ENCODE results near the gene NTNG2.

Gene NTNG2

DNA sequence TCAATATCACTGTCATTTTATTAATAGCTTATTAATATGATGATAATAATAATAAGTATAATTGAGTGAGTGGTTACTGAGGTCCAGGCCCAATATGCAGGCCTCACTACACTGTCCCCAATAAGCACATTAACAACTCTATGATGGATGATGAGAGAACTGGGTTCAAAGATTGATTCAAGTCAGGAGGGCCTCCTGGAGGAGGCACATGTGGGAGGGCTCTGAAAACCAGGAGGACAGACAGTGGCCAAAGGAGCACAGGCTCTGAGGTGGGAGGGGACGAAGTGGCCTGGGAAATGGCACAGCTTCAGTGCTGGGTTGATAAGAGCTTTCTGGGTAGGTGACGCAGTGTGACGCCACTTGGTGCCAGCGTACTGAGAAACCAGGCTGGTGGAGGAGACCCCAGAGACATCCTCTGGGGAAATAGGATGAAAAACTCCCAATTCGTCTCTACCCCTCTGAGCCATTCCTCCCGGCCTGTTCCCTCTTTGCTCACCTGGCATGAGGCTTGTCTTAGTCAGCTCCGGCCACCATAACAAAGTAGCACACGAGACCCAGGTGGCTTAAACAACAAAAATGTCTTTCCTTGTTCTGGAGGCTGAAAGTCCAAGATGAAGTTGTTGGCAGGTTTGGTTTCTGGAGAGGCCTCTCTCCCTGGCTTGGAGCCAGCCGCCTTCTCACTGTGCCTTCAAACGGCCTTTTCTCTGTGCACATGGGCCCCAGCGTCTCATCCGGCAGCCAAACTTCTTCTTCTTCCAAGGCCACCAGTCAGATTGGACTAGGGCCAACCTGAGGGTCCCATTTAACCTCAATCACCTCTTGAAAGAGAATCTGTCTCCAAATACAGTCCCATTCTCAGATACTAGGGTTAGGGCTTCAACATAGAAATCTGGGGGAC is 31.6 kb downstream of the NTNG2 start:
- Mint-ChIP-seq H3K27ac (no peak overlapping the region), H3K36me3 (ENCODE audit: low read depth) (no peaks in the 10 kb centered on the region), H3K4me3 (no peak overlapping the region), H3K27me3 (ENCODE audit: low read depth) (peaks cover 11% of the 10 kb centered on the region), H3K4me1 (peaks cover 7% of the 10 kb centered on the region), H3K9me3 (no peaks in the 10 kb centered on the region)
- no peak for TF ChIP-seq CTCF (IDR thresholded peaks at IDR 0.05; ENCODE audit: unreplicated experiment in 3 of 3)

DNA sequence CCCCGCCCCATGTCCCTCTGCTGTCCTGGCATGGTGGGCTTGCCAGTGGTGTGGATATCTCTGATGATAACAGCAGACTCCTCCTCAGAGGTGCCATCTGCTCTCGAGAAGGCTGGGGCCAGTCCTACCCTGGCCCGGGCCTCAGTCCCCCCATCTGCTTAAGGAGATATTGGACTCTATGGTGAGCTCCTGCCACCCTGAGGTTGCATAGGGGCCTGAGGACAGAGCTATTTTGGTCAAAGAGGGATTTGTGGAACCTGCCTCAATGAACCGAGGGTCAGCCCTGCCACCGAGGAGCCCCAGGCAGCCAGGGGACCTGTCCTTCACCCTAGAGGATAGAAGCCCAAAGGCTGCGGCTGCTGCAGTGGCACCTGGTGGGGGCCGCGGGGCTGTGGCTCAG is 32.6 kb downstream of the NTNG2 start:
- no peak for TF ChIP-seq CTCF (IDR thresholded peaks at IDR 0.05; ENCODE audit: unreplicated experiment in 3 of 3)
- Mint-ChIP-seq H3K27me3 (ENCODE audit: low read depth) (peaks cover 13% of the 10 kb centered on the region), H3K4me1 (peaks cover 7% of the 10 kb centered on the region), H3K27ac (no peak overlapping the region), H3K4me3 (no peak overlapping the region), H3K9me3 (no peaks in the 10 kb centered on the region), H3K36me3 (ENCODE audit: low read depth) (no peaks in the 10 kb centered on the region)

DNA sequence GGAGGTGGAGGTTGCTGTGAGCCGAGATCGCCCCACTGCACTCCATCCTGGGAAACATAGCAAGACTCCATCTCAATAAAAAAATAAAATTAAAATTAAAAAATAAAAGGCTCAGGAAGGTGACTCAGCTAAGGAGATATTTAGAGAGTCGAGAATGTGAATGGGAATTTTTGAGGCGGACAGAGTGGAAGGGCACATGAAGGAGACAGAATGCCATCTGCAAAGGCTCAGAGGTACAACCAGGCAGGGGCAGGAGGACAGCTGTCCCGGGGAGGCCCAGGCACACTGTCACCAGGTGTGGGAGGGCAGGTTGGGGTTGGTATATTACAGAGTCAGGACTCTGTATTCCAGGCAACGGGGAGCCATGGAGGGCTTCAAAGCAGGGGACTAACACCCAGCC is 35.5 kb downstream of the NTNG2 start:
- peaks cover 24% of the 10 kb centered on the region for H3K27me3 Mint-ChIP-seq (ENCODE audit: low read depth)
- peaks cover 7% of the 10 kb centered on the region for H3K4me1 Mint-ChIP-seq
- no peak for TF ChIP-seq CTCF (IDR thresholded peaks at IDR 0.05; ENCODE audit: unreplicated experiment in 3 of 3)
- no peak overlapping the region for H3K27ac Mint-ChIP-seq
- H3K36me3 Mint-ChIP-seq (ENCODE audit: low read depth), result no peaks in the 10 kb centered on the region
- H3K9me3 Mint-ChIP-seq, result no peaks in the 10 kb centered on the region
- no peak overlapping the region for H3K4me3 Mint-ChIP-seq

DNA sequence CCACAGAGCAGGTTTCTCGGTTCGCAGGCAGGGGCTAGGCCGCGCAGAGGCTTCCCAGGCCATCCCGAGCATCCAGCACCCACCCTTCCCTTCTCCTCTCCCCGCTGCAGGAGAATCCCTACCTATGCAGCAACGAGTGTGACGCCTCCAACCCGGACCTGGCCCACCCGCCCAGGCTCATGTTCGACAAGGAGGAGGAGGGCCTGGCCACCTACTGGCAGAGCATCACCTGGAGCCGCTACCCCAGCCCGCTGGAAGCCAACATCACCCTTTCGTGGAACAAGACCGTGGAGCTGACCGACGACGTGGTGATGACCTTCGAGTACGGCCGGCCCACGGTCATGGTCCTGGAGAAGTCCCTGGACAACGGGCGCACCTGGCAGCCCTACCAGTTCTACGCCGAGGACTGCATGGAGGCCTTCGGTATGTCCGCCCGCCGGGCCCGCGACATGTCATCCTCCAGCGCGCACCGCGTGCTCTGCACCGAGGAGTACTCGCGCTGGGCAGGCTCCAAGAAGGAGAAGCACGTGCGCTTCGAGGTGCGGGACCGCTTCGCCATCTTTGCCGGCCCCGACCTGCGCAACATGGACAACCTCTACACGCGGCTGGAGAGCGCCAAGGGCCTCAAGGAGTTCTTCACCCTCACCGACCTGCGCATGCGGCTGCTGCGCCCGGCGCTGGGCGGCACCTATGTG is 36.1 kb downstream of the NTNG2 start:
- Mint-ChIP-seq H3K4me1 (no peaks in the 10 kb centered on the region), H3K4me3 (no peak overlapping the region), H3K27me3 (ENCODE audit: low read depth) (peaks cover 30% of the 10 kb centered on the region), H3K9me3 (no peaks in the 10 kb centered on the region), H3K27ac (no peak overlapping the region), H3K36me3 (ENCODE audit: low read depth) (no peaks in the 10 kb centered on the region)
- TF ChIP-seq CTCF (IDR thresholded peaks at IDR 0.05; ENCODE audit: unreplicated experiment in 3 of 3), result no peak

DNA sequence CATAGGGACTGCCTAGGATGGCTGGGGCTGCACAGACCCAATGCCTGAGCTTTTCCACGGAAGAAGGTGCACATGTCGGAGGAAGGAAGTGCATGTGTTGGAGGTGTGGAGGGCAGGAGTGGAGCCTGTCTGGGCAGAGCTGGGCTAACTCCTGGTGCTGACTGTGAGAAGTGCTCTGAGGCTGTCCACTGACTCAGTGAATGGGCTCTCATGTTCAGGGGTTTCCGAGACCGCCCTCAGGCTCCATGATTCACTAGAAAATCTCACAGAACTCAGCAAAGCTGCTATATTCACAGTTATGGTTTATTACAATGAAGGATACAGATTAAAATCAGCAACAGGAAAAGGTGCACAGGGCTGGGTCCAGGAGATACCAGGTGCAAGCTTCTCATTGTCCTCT is 37.2 kb downstream of the NTNG2 start:
- no peak for TF ChIP-seq CTCF (IDR thresholded peaks at IDR 0.05; ENCODE audit: unreplicated experiment in 3 of 3)
- Mint-ChIP-seq H3K27me3 (ENCODE audit: low read depth) (peaks cover 32% of the 10 kb centered on the region), H3K4me1 (no peaks in the 10 kb centered on the region), H3K9me3 (no peaks in the 10 kb centered on the region), H3K36me3 (ENCODE audit: low read depth) (no peaks in the 10 kb centered on the region), H3K27ac (no peak overlapping the region), H3K4me3 (no peak overlapping the region)

All from nephron (organoid).